Measurements from ENCODE around the gene EFNA5.

EFNA5 gene

GRCh38 chr5:107396351-107396690, 274.4 kb downstream of the EFNA5 start:
- no peak for TF ChIP-seq CTCF (IDR thresholded peaks at IDR 0.05; ENCODE audit: low read length, missing control alignments)
- H3K4me3 ChIP-seq (replicated peaks; ENCODE audit: low read depth, low read length) = no peak overlapping the region
- DNase-seq (ENCODE audit: low read depth) = no peak

GRCh38 chr5:107395632-107396350, 274.9 kb downstream of the EFNA5 start:
- TF ChIP-seq CTCF (IDR thresholded peaks at IDR 0.05; ENCODE audit: low read length, missing control alignments) = no peak
- H3K4me3 ChIP-seq (replicated peaks; ENCODE audit: low read depth, low read length) = no peak overlapping the region
- DNase-seq (ENCODE audit: low read depth) = no peak

GRCh38 chr5:107393851-107394250, 276.9 kb downstream of the EFNA5 start:
- TF ChIP-seq CTCF (IDR thresholded peaks at IDR 0.05; ENCODE audit: low read length, missing control alignments) = no peak
- no peak overlapping the region for H3K4me3 ChIP-seq (replicated peaks; ENCODE audit: low read depth, low read length)
- no peak for DNase-seq (ENCODE audit: low read depth)

GRCh38 chr5:107391787-107392186, 278.9 kb downstream of the EFNA5 start:
- H3K4me3 ChIP-seq (replicated peaks; ENCODE audit: low read depth, low read length) = no peak overlapping the region
- no peak for TF ChIP-seq CTCF (IDR thresholded peaks at IDR 0.05; ENCODE audit: low read length, missing control alignments)
- DNase-seq (ENCODE audit: low read depth) = no peak

GRCh38 chr5:107389775-107390148, 281.0 kb downstream of the EFNA5 start:
- no peak for TF ChIP-seq CTCF (IDR thresholded peaks at IDR 0.05; ENCODE audit: low read length, missing control alignments)
- no peak overlapping the region for H3K4me3 ChIP-seq (replicated peaks; ENCODE audit: low read depth, low read length)
- no peak for DNase-seq (ENCODE audit: low read depth)

GRCh38 chr5:107389130-107389774, 281.5 kb downstream of the EFNA5 start:
- no peak overlapping the region for H3K4me3 ChIP-seq (replicated peaks; ENCODE audit: low read depth, low read length)
- peak; percentile 70 for DNase-seq (ENCODE audit: low read depth)
- peak; percentile 18 for TF ChIP-seq CTCF (IDR thresholded peaks at IDR 0.05; ENCODE audit: low read length, missing control alignments)
